OCI-LY1 (cell line): Measurements from ENCODE around the gene KRTAP4-5.

ENCODE experiments used
- EZH2 ChIP-seq: fragments of 200-600 bp; sonication (generic), shearing (Covaris generic); IDR thresholded peaks from 2 replicates; pipeline ENCODE4 v1.8.0; 2017; ENCODE audit warnings: borderline replicate concordance, mixed run types, mild to moderate bottlenecking, antibody characterized with exemption, low read length, moderate library complexity, mixed read lengths
- TF ChIP-seq, protein P1 (sequence below): fragments of 200-600 bp; sonication (generic), shearing (Covaris generic); IDR thresholded peaks from 2 replicates; pipeline ENCODE4 v1.5.1; 2017; ENCODE audit warnings: mild to moderate bottlenecking, antibody characterized with exemption, low read length, moderate library complexity, mixed read lengths

DNA sequence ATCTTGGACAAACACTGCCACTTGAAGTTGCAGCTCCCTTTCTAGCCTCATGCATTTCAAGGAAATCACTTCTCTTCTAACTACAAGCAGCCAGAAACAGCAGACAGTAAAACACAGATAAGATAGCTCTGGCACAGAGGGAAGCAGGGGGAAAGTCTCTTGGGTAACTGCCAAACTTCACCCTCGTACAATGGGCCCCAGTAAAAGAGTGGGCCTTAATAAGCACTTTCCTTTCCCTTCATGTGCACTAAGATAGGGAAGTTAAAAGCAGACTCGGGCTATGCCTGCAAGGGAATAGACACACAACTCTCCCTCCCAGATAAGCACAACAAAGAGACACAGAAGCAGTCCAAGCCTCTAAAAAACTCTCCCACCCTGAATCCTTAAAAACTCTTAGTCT is 4.2 kb upstream of the KRTAP4-5 start:
- TF ChIP-seq, protein P1, sequence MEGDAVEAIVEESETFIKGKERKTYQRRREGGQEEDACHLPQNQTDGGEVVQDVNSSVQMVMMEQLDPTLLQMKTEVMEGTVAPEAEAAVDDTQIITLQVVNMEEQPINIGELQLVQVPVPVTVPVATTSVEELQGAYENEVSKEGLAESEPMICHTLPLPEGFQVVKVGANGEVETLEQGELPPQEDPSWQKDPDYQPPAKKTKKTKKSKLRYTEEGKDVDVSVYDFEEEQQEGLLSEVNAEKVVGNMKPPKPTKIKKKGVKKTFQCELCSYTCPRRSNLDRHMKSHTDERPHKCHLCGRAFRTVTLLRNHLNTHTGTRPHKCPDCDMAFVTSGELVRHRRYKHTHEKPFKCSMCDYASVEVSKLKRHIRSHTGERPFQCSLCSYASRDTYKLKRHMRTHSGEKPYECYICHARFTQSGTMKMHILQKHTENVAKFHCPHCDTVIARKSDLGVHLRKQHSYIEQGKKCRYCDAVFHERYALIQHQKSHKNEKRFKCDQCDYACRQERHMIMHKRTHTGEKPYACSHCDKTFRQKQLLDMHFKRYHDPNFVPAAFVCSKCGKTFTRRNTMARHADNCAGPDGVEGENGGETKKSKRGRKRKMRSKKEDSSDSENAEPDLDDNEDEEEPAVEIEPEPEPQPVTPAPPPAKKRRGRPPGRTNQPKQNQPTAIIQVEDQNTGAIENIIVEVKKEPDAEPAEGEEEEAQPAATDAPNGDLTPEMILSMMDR = no peak
- TF ChIP-seq EZH2 = no peak
